HL-60/S4 treated with retinoic acid at 250 ng/mL for 4 days and 3 days (cell line): ENCODE data around the gene ADGRV1.
"Not testable (repeated sequence)": the region's sequence is repeated elsewhere in the genome, so short reads cannot be mapped to it uniquely, and the experiment has no call there.

Source experiments
- in situ Hi-C: fragments of 300-500 bp; cut with MboI; formaldehyde crosslinking; loops from 2 replicates; pipeline ENCODE4 v1.7.0; 2022; ENCODE audit warnings: low sequenced_read_pairs

ADGRV1 gene

GRCh38 chr5:91022518-91022917 lies 463.9 kb downstream of the ADGRV1 start:
- in situ Hi-C loops = no loop called here

GRCh38 chr5:91024206-91024605 lies 465.6 kb downstream of the ADGRV1 start:
- in situ Hi-C loops = no loop called here

- in situ Hi-C loops = no loop called here
Measured at GRCh38 chr5:91024727-91025126, 466.1 kb downstream of the ADGRV1 start.

- in situ Hi-C loops = no loop called here
Measured at GRCh38 chr5:91025449-91025848, 466.9 kb downstream of the ADGRV1 start.

GRCh38 chr5:91025956-91026355 lies 467.4 kb downstream of the ADGRV1 start:
- in situ Hi-C loops = no loop called here

- in situ Hi-C loops = no loop called here
Measured at GRCh38 chr5:91026466-91026865, 467.9 kb downstream of the ADGRV1 start.

GRCh38 chr5:91027405-91028139 lies 469.0 kb downstream of the ADGRV1 start:
- in situ Hi-C loops = no loop called here

GRCh38 chr5:91028499-91028956 lies 469.9 kb downstream of the ADGRV1 start:
- in situ Hi-C loops = no loop called here

GRCh38 chr5:91030521-91031401 lies 472.2 kb downstream of the ADGRV1 start:
- in situ Hi-C loops = no loop called here

- in situ Hi-C loops = no loop called here
Measured at GRCh38 chr5:91031402-91031752, 472.8 kb downstream of the ADGRV1 start.

- in situ Hi-C loops = no loop called here
Measured at GRCh38 chr5:91032125-91032524, 473.5 kb downstream of the ADGRV1 start.

GRCh38 chr5:91033370-91033769 lies 474.8 kb downstream of the ADGRV1 start:
- in situ Hi-C loops = no loop called here

- in situ Hi-C loops = no loop called here
Measured at GRCh38 chr5:91038180-91038808, 479.7 kb downstream of the ADGRV1 start.

- in situ Hi-C loops = not testable (repeated sequence)
Measured at GRCh38 chr5:91041132-91041531, 482.5 kb downstream of the ADGRV1 start.

- in situ Hi-C loops = no loop called here
Measured at GRCh38 chr5:91042247-91042935, 483.8 kb downstream of the ADGRV1 start.

GRCh38 chr5:91042936-91043255 lies 484.3 kb downstream of the ADGRV1 start:
- in situ Hi-C loops = no loop called here

- in situ Hi-C loops = no loop called here
Measured at GRCh38 chr5:91048073-91048472, 489.5 kb downstream of the ADGRV1 start.

GRCh38 chr5:91049112-91049511 lies 490.5 kb downstream of the ADGRV1 start:
- in situ Hi-C loops = no loop called here

- in situ Hi-C loops = no loop called here
Measured at GRCh38 chr5:91049800-91050199, 491.2 kb downstream of the ADGRV1 start.

- in situ Hi-C loops = not testable (repeated sequence)
Measured at GRCh38 chr5:91052411-91052810, 493.8 kb downstream of the ADGRV1 start.
